Measurements from ENCODE around the gene PSAP. TPM values are rescaled to one million over a fixed set of nuclear protein-coding genes. Genes with fewer than 3 reads are reported as not detected.
"Not testable (repeated sequence)": the region's sequence is repeated elsewhere in the genome, so short reads cannot be mapped to it uniquely, and the experiment has no call there.

Gene PSAP
- total RNA-seq, result 1,000 to 10,000 TPM in 3 of 4 donors, 100 to 1,000 TPM in 1; 937 to 1,475 (median 1,210) TPM

GRCh38 chr10:71850743-71851464 is at the start of gene PSAP:
Gene PSAP (minus strand): TSS chr10:71851251. CDS start chr10:71851221, 30 bp downstream.
- ATAC-seq (ENCODE audit: low FRiP score) (peak; percentile 99), DNase-seq (ENCODE audit: low spot score) (peak; percentile 95)
- TF ChIP-seq CTCF (IDR thresholded peaks at IDR 0.05), result no peak

GRCh38 chr10:71900441-71901180 is 49.6 kb upstream of the PSAP start:
- DNase-seq (ENCODE audit: low spot score) (no peak), ATAC-seq (ENCODE audit: low FRiP score) (no peak)
- TF ChIP-seq CTCF (IDR thresholded peaks at IDR 0.05), result no peak

- no peak for TF ChIP-seq CTCF (IDR thresholded peaks at IDR 0.05)
- DNase-seq (ENCODE audit: low spot score), result no peak
- ATAC-seq (ENCODE audit: low FRiP score), result peak; percentile 5
Measured at GRCh38 chr10:71899665-71900412, 48.8 kb upstream of the PSAP start.

- not testable (repeated sequence) for ATAC-seq (ENCODE audit: low FRiP score); DNase-seq (ENCODE audit: low spot score)
Measured at GRCh38 chr10:71898346-71898745, 47.3 kb upstream of the PSAP start.

GRCh38 chr10:71893920-71894319 is 42.9 kb upstream of the PSAP start:
- DNase-seq (ENCODE audit: low spot score) (no peak), ATAC-seq (ENCODE audit: low FRiP score) (no peak)
- no peak for TF ChIP-seq CTCF (IDR thresholded peaks at IDR 0.05)

GRCh38 chr10:71893258-71893815 is 42.3 kb upstream of the PSAP start:
- no peak for TF ChIP-seq CTCF (IDR thresholded peaks at IDR 0.05)
- no peak for ATAC-seq (ENCODE audit: low FRiP score)
- DNase-seq (ENCODE audit: low spot score), result no peak

- no peak for DNase-seq (ENCODE audit: low spot score)
- ATAC-seq (ENCODE audit: low FRiP score), result no peak
- TF ChIP-seq CTCF (IDR thresholded peaks at IDR 0.05), result no peak
Measured at GRCh38 chr10:71891437-71891836, 40.4 kb upstream of the PSAP start.
